NCI-H2171 (cell line): ENCODE data around the gene NUTF2.
"Not testable (repeated sequence)": the region's sequence is repeated elsewhere in the genome, so short reads cannot be mapped to it uniquely, and the experiment has no call there.

Experiments
- DNase-seq: peaks from one replicate; lab custom pipeline; 2025; lab: John Stamatoyannopoulos, UW

NUTF2 gene

DNA sequence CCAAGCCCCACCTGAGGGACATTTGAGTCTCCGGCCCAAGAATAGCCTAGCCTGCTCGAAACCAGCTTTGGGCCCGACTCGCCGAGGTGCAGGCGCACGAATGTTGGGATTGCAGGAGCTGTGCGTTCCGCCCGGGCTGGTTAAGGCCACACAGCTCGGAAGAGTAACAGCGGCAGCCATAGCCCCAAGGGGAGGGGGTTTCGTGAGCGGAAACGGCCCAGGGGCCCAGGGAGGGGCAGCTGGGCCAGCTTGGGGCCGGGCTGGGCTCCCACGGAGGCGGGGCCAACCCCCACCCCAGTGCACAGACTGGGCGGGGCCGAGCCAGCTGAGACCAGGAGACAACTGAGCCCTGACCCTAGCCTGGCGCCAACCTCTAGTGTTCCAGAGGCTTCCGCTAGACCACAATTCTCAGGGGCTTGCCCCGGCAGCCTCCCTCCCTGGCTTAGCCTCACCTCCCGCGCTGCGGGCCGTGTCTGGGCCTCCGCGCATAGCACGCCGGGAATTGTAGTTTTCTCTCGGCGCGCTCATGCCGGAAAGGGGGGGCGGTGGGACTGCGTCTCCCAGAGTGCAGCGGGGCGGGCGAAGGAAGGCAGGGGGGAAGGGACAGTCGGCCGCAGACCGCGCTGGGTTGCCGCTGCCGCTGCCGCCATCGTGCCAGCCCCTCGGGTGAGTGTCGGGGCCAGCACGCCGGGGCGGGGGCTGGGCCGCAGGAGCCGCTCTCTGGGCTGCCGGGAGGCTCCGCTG is at the start of gene NUTF2:
TSS of gene NUTF2 (plus strand) at position 614 of the 744 bp plus-strand sequence. CDS start 18,198 bp downstream, outside the sequence.
- peak; percentile 96 for DNase-seq

DNA sequence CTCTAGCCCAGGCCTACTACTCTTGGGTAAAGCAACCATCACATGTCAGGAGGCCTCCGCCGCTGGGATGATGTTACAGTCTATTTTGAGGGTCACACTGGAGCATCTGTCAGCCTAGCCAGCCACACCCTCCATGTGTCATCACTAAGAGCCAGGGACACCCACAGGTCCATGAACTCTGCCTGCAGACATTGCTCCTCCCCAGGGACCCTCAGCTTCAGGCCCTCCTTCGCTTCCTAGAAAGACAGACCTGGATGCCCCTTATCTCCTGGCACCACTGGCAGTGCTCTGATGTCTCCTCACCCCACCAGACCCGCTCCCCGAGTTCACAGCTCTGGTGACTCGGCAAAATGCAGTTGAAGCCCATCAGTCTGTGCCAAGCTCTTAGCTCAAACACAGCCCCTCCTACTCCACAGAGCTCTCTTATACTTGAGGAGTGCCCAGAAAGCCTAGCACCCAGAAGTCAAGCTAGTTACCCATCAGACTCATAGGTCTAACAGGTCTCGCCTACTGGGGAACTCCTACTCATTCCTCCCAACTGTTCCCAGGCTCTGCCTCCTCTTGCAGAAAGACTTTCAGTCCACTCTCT is 46.3 kb upstream of the NUTF2 start:
- DNase-seq = no peak

DNA sequence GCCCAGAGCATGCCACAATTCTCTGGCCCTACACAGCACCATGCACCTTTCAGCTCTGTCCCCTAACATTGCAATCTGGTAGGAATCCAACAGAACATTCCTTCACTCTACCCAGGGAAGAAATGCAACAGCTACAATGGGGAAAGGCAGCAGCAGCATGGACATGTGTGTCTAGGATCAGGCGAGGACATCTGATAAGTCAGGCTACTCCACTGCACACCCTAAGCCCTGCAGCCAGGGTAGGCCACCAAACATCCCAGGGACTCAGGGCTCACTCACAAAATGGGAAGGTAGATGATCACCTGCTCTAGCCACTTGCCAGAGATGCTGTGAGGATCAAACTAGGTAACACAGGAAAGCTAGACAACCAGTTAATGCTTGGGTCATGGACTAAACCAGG is 45.5 kb upstream of the NUTF2 start:
- DNase-seq = no peak

DNA sequence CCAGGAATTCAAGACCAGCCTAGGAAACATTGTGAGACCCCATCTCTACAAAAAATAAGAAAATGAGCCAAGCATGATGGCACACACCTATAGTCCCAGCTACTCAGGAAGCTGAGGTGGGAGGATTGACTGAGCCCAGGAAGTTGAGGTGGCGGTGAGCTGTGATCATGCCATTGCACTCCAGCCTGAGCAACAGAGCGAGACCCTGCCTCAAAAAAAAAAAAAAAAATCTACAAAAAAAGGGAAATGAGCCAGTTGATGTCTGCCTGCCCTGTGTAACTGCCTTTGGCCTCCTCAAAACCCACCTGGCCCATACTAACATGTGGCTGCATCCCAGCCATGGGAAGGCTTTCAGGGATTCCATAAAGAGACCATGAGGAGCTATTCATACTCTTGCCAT is 44.9 kb upstream of the NUTF2 start:
- DNase-seq = no peak

DNA sequence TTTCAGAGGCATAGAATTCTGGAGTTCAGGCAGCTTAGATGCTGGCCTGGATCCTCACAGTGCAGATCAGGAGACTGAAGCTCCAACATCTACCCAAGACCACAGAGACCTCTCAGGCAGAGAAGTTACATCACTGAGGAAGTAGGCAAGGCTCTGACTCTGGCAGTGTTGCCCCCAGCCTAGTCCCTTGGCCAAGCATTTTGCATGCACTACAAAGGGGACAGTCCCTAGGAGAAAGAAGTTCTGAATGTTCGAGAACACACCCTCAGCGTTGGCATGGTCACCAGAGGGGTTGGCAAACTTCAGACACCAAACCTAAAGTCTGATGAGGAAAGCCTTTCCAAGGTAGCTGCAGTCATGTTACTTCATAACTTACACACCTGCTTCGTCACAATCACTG is 42.8 kb upstream of the NUTF2 start:
- no peak for DNase-seq

DNA sequence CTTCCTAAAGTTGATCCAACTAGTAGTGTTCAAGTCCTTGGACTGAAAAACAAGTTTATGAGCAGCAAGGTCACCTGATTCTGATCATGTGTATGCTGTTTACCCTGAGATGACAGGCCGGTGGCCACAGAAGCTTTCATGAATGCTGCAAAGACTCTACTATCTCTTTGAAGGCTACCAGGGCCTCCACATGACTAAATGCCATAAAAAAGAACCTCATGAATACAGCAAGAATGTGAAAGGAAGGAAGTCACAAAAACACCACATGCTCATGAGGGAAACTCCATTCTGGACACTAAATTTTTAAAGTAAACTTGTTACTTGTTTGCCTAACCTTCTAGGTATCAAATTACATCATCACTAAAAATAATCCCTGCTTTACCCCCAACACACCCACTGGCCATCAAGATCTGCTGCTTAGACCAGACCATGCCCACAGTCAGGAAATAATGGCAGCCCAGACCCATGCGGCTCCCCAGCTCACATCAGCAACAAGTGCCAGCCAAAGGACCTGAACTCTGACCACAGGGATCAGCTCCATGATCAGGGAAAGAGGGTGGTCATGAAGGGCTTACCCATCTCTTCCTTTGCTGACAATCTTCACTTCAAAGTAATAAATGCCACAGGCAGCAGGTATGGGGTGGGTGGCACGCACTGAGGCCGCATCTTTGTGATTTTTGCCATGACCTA is 41.7 kb upstream of the NUTF2 start:
- DNase-seq = no peak

DNA sequence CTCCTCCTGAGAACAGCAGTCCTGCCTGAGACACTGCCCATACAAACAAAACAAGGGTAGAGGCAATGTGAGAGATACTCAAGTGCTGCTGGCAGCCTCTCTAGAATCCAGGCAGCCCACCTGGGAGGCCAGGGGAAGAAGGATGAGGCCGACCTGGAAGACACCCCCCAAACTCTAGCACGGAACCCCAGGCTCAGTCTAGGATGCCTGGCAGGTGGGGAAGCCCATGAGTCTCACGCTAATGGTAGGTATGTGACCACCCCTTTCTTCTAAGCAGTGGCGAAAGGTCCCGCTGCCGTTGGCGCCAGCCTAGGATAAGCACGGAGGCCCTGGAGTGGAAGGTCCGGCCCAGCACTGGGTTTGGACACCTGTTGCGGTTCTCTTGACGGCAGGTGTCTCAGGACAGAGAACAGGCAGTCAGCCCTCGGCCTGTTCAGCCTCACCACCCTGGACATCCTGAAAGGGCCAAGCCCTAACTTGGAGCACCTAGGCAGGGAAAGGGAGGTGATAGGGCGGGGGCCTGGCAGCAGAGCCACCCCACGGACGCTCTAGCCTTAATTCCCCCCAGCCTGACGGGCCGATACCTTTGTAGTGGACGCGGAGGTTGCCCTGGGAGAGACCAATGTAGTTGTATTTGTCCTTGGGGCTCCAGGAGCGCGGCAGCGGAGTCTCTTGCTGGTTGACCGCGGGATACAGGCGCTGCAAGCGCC is 40.9 kb upstream of the NUTF2 start:
- DNase-seq = no peak

DNA sequence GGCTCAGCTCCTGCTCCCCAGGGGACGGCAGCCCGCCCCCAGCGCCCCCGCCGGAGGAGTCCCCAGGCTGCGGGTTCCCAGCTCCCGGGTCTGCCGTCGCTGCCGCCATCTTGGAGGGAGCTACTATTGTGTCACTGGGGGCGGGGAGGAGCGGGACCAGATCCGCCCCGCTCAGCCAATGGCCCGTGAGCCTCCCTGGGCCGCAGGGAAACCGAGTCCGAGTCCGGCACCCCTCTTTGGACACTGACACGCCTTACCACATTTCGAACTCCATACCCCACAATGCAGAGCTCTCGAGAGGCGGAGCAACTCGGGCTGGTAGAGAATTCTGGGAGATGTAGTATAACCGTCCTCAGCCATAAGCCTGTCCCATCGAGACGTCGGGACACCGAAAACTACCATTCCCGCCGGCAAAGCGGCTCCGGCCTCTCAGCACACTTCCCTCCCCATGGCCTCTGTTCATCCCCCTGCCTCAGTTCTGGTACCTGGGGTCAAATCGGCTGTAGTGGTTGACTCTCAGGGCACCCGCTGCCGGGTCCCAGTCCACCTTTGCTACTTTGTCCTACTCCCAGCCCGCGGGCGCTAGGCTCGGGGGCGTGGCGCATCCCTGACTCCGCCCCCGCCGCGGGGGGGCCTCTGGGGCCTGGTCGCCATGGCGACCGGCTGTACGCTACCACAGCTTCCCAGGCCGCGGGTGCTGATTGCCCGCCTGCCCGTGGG is 40.1 kb upstream of the NUTF2 start, which contains the start of the genes RANBP10 and TSNAXIP1:
TSS of gene RANBP10 (minus strand) at position 133 of the 720 bp plus-strand sequence. CDS start at position 109, 24 bp downstream.
TSS of gene TSNAXIP1 (plus strand) at position 462 of the 720 bp plus-strand sequence. CDS start 261 bp downstream, outside the sequence.
- DNase-seq = peak; percentile 98

DNA sequence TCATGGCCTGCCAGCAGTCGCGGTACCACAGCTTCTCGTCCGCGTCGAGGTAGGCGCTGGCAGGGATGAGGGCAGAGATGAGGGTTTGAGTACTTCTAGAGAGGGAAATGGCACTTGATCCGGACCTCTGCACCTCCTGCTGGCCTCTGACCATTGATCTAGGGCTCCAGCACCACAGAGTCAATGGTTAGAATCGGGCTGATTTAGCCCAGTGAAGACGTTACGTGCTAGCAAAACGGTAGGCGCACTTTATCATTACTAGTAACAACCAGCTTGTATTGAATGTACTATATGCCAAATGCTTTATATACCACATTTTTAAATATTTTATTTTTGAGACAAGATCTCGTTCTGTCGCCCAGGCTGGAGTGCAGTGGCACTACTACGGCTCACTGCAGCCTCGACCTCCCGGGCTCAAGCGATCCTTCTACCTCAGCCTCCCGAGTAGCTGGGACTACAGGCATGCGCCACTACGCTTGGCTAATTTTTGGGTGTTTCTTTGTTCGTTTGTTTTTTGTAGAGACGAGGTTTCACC is 39.5 kb upstream of the NUTF2 start:
- DNase-seq = no peak

DNA sequence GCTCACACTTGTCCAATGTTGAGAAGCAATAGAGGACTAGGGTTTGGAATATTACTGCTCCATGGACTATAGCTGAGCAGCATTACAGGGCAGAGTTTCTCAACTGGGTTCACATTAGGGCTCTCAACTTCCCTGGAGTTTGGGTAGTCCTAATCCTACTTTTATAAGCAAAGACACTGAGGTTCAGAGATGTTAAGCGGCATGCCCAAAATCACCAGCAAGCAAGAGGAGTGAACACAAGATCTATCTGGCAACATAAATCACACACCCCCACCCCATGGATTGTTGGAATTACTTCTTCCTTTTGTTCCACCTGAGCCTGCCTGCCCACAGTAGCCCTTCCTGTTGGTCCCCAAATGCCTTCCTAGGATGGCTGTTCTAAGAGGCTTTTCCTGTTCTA is 34.8 kb upstream of the NUTF2 start:
- no peak for DNase-seq

DNA sequence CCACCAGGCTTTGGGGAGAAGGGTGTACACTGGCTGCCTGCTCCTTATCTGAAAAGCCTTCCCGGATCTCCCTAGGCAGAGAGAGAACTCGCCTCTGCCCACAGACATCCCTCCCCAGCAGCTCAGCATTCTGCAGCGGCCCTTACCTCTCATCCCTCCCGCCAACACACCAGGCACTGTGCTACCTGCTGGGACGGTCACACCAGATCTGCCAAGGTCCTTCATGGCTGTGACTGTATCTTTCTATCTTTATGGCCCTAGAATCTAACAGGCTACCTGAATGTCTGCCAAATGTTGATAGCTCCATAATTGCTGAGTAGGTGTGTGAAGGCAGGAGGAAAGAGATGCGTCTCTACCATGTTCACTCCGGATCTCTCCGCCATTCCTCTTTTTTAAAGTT is 32.2 kb upstream of the NUTF2 start:
- no peak for DNase-seq

DNA sequence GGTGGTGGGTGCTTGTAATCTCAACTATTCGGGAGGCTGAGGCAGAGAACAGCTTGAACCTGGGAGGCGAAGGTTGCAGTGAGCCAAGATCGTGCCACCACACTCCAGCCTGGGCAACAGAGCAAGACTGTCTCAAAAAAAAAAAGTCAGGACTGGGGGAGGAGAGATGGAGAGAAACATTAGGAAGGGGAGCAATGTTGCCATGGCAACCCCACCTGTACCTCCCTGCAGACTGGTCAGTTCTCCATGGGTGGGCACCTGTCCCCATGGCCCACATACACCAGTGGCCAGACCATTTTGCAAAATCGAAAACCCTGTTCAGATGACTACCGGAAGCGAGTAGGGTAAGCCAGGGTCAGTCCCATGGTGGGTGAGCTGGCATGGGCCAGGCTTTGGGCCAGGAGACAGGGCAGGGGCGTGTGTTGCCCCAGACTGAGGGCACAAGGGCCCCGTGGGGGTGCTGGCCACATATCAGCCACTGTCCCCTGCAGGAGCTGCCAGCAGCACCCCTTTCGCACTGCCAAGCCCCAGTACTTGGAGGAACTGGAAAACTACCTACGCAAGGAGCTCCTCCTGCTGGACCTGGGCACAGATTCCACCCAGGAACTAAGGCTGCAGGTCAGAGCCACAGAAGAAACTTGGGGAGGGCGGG is 26.0 kb upstream of the NUTF2 start:
- no peak for DNase-seq

DNA sequence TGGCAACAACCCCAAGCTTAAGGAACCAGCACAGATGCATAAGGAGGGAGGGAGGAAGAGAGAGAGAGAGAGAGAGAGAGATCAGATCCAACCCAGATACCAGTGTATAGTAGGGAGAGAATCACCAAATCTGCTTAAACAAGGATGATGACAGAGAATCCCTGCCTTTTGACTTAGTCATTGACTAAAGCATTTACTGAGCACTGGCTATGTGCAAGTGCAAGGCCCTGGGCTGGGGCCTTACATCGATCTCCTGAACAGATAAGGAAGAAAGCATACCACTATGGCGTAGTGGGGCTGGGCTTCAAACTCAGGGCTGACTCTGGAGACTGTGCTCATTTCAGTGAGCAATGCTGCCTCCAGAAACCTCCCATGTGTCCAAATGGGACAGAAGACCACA is 24.2 kb upstream of the NUTF2 start:
- no peak for DNase-seq

DNA sequence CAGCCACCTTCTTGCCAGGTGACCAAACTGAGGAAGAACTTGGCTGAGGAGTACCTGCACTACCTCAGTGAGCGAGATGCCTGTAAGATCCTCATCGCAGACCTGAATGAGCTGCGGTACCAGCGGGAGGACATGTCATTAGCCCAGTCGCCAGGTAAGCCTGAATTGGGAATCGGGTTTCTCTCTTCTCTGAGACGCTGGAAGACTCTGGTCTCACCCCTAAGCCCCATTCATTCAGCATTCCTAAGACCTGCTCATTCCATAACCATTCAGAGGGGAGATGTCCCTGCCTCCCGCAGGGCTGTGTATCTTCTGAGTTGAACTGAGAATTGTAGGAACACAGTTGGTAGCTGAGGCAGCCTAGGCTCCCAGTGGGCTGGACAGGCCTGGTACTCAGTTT is 21.6 kb upstream of the NUTF2 start:
- no peak for DNase-seq

DNA sequence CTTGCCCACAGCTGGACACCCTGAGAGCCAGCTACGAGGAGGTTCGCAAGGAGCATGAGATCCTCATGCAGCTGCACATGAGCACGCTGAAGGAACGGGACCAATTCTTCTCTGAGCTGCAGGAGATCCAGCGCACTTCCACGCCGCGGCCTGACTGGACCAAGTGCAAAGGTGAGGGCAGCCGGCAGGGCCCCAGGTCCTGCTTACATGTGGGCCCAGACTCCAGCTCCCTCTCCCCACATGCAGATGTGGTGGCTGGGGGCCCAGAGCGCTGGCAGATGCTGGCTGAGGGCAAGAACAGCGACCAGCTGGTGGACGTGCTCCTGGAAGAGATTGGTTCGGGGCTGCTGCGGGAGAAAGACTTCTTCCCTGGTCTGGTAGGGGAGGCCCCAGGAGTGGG is 20.8 kb upstream of the NUTF2 start:
- no peak for DNase-seq

DNA sequence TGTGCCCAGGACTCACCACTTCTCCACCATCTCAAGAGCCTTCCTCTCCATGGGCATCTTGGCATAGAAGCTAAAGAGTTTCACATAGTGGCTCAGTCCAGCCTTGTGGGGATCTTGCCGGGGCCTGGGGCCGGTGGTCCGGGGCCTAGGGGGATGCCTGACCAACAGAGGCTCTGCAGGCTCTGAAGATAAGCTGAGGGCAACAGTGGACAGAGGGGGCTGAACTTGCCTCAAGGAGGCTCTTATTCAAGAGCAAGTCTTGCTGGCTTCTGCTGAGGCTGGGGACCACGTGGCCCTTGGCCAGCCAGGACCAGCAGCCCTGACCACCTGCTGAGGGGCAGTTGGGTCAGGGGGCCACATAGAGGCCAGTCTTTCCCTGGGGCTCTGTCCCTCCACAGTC is 18.1 kb upstream of the NUTF2 start:
- DNase-seq = no peak

DNA sequence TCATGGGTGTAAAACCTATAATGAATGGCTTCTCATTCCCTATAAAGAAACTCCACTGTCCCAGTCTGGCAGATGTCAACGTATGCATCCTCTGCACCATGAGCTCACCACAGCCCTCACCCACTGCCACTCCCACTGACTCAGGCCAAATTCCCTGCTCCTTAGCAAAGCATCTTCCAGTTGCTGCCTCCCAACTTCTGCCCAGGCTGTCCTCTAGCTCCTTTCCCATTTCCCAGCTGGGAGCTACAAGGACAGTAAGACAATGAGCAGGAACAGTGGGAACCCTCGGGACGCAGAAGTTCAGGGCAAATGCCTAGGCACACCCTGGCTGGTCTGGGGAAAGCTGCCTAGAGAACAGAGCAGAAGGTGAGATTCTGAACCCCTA is 13.7 kb upstream of the NUTF2 start:
- DNase-seq = no peak

DNA sequence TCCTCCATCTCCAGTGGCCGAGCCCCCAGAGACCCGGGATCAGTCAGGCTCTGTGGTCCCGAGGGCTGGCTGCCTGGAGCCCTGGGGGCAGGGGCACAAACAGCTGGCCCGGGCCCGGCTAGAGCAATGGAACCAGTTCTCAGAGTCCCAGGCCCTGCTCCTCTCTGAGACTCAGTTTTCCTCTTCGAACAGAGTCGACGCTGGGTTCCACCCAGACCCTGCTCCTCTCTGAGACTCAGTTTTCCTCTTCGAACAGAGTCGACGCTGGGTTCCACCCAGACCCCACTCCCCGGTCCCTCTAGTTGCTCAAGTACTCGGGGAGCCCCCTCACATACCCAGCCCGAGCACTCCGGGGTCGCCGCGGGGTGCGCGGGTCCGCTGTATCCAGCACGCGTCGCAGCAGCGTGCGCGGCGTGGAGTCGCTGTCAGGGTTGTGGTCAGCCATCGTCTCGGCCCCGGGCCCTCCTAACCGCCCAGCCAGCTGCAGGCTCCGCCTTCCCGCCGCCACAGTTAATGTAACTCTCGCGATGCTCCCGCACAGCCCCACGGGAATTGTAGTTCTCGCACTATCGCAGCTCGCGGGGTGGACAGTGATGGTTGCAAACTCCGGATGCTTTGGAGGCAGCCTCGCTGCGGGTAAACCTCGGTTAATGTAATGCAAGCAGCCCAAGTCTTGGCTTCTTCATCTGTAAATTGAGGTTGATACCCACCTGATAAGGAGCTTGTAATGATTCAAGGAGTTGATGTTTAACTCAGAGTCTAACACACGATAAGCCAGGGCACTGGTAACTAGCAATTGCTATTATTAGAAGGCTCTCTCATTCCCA is 13.1 kb upstream of the NUTF2 start:
- peak; percentile 96 for DNase-seq

DNA sequence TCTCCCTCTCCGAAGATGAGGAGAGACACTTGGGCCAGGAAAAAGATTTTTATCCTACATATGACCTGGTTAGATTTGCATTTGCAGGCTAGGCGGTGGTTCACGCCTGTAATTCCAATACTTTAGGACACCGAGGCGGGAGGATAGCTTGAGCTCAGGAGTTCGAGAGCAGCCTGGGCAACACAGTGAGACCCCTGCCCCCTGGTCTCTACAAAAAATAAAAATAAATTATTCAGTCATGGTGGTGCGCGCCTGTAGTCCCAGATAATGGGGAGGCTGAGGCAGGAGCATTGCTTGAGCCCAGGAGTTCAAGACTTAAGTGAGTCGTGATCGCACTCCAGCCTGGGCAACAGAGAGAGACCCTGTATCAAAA is 12.5 kb upstream of the NUTF2 start:
- no peak for DNase-seq

DNA sequence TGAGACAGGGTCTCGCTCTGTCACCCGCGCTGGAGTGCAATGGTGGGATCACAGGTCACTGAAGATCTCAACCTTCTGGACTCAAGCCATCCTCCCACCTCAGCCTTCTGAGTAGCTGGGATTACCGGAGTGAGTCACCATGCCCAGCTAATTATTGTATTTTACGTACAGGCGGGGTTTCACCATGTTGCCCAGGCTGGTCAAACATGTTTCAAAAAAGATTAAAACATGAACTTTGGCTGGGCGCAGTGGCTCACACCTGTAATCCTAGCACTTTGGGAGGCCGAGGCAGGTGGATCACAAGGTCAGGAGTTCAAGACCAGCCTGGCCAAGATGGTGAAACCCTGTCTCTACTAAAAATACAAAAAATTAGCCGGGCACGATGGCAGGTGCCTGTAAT is 9.5 kb upstream of the NUTF2 start:
- DNase-seq = not testable (repeated sequence)
